HG02943 (cell line): ENCODE results near the gene C10orf143.
"Not testable (repeated sequence)": the region's sequence is repeated elsewhere in the genome, so short reads cannot be mapped to it uniquely, and the experiment has no call there.

Source experiments
- ATAC-seq: cut with Tn5 transposase; IDR thresholded peaks from one replicate; pipeline ENCODE4 v1.9.1; 2021; ENCODE audit warnings: mild to moderate bottlenecking, low read depth, moderate library complexity; ENCODE audit not compliant: unreplicated experiment

C10orf143 gene

DNA sequence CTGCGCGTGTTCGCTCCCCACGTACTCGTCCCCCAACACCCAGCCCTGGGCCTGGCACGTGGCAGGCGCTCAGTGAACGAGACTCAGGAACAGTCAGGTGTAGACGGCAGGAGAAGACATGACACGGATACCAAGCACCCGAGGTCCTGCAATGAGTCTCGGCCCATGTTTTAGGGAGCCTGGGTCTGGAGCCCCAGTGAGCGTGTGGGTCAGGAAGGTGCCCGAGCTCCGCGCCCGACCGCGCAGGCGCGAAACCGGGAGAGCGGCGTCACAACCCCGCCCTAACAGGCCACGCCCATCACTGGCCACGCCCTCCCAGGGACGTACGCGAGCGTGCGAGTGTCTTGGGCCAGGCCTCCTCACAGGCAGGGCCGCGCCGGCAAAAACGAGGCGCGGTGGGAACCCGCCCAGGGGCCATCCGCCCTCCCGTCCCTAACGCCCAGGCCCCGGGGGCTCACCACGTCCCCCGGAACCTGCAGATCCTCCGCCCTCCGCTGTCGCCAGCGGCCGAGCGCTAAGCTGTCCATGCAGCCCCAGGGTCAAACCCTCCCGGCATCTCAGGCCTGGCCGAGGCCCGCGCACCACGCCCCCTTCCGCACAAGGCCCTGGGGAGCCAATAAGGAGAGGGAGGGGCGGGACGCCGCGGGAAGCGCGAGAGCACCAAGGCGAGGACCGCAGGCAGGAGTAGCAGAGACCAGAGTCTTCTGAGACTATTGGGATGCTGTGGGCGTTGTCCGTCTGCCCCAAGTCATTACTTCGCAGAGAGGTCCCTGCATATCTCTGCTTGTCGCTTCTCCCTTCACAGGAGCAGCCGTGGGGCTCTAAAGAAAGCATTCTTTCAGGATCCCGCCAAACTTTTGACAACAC is at the start of gene C10orf143:
Gene C10orf143, minus strand, starts transcription at position 585 of the 867 bp plus-strand sequence. Its CDS starts 58 bp downstream, at position 527.
- peak; percentile 79 for ATAC-seq

DNA sequence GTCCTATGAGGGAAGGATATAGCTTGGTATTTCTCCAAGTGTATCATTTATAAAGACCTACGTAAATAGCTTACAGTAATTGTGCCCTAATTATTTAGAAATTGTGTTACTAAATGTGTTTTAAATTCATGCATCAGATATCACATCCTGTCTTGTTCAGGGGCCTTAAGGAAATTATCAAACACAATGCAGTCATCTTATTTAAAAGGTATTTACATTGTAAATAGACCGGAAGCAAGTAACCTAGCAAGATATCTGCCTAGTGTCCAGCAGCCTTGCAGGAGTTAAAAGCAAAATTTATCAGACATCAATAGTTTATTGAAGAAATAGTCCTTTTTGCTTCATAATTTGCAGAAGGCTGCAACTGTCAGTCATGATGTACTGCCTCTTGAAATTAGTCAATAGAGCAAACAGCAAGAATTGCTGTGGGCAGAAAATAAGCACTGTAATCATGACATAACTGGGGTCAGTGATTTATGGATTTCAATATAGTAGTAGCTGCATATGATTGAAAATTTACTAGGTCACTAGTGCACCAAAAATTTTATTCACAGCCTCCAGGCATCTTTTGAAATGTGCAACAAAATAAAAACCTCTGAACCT is 48.7 kb upstream of the C10orf143 start:
- ATAC-seq, result no peak

DNA sequence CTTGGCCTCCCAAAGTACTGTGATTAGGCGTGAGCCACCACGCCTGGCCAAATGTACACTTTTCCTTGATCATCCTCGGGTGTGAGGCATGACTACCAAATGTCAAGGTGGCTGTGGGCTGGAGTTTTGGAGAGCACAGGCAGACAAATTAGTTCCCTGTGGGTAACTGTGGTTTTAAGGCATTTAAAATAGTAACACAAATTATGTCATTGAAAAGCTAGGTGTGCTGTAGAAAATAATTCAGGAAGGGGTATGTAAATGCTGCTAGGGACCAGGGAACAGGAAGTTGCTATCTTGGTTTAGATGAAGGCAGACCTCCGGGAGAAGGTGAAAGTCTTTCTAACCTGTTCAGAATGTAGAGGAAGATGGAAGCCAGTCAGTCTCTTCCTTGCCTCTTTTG is 35.4 kb upstream of the C10orf143 start:
- ATAC-seq, result no peak

DNA sequence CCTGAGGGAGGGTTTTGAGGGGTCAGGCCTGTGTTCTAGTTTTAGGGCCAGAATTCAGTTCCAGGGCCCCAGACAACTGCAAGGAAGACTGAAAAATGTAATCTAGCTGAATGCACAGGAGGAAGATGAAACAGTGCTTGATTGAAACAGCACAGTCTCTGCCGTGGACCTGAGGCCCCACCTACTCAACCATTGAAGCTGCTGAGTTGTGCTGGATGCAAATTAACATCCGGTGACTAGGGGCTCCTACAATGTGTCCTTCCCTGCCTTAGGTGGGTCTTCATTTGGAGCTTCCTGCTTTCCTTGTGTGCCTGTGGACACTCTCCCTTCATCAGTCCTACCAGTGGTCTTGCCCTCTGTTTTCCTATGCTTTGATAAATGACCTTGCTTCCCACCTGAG is 31.2 kb upstream of the C10orf143 start:
- peak; percentile 92 for ATAC-seq

DNA sequence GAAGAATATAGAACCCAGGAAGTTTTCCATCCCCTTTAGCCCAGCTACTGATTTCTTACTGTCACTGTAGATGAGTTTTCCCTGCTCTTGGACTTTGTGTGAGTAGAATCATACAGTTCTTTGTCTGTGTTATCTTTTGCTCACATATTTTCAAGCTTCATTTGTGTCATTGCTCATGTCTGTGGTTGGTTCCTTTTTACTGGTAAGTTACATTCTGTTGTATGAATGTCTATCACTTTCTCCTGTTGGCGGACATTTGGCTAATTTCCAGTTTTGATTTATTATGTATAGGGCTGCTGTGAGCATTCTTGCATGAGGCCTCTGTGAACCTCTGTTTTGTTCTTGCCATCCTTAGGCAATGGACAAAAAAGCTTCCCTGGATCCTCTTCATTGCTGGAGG is 30.8 kb upstream of the C10orf143 start:
- no peak for ATAC-seq

DNA sequence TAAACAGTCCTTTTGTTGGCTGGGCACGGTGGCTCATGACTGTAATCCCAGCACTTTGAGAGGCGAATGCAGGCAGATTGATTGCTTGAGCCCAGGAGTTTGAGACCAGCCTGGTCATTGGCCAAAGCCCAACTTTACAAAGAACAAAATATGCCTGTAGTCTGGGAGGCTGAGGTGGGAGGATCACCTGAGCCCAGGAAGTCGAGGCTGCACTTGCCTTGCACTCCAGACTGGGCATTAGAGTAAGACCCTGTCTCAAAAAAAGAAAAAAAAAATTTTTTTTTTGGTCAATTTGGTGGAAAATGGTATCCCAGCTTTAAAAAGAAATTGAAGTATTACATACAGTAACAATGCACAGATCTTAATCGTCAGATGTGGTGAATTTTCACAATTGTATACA is 30.4 kb upstream of the C10orf143 start:
- no peak for ATAC-seq

DNA sequence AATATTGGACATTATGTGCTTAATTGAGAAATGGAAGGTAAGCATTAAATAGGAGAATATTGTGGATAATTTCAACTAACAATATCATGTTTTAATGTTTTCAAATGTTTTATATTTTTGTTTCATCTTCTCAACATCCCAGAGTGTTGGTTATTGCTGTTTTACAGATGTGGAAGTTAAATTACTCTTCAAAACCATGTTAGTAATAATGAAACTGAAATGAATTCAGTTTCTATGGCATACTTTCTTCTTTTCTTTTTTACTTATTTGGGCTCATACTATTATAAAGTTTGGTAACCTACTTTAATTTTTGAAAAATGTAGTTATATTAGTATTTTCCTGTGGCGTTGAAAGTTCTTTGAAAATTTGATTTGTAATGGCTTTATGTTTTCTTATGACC is 29.8 kb upstream of the C10orf143 start:
- ATAC-seq, result no peak

DNA sequence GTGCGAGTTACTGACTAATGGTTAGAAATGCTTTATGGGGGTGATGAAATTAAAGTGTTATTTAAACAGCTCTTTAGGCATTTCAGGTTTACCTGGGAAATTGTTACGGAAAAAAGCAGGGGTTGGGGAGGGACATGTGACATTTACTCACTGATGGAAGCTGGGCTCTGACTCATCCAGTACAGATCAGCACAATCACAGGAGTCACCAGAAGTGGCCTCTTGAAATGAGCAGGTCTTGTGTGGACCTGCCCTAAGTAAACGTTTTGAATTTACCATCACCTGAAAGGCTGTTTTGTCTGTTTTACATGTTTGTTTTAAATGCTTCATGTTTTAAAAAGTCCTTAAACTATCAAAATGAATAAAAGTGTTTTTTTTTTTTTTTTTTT is 27.8 kb upstream of the C10orf143 start:
- ATAC-seq, result no peak

DNA sequence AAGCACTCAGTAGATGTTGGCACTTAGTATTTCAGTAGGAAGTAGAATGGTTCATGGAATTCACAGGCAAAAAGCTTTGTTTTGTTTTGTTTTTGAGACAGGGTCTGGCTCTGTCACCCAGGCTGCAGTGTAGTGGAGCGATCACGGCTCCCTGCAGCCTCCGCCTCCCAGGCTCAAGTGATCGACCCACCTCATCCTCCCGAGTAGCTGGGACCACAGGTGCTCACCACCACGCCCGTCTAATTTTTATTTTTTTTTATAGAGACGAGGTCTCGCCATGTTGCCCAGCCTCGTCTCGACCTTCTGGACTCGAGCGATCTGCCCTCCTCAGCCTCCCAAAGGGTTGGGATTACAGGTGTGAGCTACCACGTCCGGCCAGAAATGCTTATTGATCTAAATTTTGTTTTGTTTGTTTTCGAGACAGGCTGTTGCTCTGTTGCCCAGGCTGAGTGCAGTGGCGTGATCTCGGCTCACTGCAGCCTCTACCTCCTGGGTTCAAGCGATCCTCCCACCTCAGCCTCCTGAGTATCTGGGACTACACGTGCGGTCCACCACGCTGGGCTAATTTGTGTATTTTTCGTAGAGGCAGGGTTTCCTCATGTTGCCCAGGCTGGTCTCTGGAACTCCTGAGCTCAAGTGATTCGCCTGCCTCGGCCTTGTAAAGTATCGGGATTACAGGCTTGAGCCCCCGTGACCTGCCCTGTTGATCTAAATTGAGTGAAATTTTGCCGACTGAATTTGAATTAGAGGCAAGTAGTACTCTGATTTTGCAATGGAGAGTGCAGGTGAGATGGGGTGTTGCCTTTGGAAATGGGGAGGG is 27.2 kb upstream of the C10orf143 start:
- ATAC-seq, result no peak

DNA sequence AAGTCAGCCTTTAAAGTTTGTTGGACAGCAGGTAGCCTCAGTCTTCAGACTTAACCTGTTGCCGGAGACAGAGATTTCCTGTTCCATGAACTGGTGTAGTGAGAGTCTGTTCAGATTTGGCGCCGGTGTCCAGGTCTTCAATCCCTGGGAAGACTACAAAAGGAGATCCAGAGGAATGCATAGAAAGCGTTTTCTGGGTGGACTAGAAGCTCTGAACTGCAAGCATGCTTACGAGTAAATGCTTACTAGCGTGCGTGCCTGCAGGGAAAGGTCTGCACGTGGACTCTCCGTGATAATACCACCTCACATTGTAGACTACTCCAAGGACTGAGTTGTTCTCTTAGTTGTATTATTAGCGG is 26.4 kb upstream of the C10orf143 start:
- no peak for ATAC-seq

DNA sequence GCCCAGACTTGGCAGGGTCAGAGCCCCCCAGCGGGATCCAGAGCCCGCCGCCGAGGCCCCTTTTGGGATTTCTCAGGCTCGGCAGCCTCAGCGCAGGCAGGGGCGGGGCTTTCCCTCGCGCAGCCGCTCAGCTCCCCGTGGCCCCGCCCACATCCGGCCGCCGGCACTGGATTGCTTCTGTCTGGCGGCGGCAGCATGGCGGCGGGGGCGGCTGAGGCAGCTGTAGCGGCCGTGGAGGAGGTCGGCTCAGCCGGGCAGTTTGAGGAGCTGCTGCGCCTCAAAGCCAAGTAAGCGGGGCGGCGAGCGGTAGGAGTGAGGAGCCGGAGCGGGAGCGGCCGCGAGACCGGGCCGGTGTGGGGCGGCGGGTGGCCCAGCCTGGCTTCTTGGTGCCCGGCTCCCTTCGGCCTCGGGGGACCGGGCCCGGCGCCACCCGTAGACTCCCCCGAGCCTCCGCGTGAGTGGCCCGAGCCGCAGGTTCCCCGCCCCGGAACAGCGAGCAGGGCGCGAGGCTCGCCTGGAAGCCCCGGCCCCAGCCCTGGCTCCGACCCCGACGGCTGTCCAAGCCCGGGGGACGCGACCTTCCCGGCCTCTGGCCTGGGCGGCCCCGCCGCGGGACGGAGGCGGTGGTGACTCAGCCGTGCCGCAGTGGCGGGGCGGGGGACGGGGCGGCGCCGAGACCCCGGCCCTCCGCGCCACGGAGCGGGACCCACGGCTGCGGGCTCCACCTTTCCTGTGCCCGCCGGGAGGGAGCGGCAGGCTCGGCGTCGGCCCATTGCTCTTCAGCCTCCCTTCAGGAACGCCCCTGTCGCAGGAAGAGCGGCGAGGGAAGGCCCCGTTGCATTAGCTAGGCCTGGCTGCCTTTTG is 25.8 kb upstream of the C10orf143 start, which contains the start of gene GLRX3:
Gene GLRX3, plus strand, starts transcription at position 166 of the 864 bp plus-strand sequence. Its CDS starts 30 bp downstream, at position 196.
- peak; percentile 87 for ATAC-seq

DNA sequence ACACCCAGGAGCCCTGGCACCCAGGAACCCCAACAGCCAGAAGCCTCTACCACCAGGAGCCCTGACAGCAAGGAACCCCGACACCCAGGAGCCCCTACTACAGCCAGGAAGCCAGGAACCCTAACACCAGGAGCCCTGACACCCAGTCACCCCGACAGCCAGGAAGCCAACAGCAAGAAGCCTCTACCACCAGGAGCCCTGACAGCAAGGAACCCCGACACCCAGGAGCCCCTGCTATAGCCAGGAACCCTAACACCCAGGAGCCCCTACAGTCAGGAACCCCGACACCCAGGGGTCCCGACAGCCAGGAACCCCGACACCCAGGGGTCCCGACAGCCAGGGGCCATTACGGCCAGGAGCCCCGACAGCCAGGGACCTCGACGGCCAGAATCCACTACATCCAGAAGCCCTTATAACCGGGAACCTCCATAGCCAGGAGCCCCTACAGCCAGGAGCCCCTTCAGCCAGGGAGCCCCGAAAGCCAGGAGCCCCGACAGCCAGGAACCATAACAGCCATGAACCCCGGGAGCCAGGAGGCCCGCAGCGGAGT is 25.1 kb upstream of the C10orf143 start:
- peak; percentile 16 for ATAC-seq

DNA sequence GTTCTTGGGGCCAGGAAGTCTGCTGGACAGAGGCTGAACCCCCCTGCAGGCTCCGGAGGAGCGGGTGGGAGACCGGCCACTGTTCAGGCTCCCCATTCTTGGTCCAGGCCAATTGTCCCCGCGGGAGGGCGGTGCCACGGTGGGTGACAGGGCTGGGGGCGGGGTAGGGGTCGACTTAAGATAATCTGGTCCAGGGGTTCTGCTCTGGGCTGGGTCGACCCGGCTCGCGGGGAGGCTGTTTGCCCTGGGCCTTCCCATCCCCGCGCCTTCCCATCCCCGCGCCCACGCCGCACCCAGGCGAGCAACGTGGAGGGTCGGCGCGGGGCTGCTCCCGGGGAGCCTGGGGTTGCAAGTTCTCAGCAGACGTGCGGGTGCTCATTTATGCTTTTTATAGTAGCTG is 18.3 kb upstream of the C10orf143 start:
- ATAC-seq, result no peak

DNA sequence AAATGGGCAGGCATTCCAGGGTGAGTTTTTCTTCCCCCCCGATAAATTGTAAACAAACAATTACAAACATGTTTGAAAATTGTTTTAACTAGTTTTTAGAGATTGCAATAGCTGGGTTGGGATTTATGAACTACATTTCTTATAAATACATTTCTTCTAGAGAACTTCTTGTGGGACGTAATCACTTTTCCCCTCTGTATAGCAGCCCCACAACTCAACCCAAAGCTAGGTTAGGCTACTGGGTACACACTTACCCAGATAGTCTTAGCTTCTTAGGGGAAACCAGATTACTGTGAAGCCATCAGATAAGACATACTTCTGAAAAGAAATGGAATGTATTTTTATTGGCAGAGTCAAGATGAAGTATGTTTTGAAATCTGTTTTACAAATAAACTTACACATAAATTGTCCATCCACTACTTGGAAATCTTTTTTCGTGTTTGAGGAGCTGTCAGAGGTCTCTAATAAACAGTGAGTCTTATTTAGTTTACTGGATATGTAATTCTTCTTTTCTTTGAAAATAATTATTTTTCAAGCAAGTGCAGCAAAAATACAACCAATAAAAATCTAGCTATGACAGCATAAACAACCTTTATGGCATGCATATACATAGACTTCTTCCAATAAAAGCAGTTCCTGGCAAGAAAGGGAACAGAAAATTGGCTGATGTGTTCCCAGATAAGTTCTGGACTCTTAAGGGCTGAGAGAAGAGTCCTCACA is 17.6 kb upstream of the C10orf143 start:
- ATAC-seq, result no peak

DNA sequence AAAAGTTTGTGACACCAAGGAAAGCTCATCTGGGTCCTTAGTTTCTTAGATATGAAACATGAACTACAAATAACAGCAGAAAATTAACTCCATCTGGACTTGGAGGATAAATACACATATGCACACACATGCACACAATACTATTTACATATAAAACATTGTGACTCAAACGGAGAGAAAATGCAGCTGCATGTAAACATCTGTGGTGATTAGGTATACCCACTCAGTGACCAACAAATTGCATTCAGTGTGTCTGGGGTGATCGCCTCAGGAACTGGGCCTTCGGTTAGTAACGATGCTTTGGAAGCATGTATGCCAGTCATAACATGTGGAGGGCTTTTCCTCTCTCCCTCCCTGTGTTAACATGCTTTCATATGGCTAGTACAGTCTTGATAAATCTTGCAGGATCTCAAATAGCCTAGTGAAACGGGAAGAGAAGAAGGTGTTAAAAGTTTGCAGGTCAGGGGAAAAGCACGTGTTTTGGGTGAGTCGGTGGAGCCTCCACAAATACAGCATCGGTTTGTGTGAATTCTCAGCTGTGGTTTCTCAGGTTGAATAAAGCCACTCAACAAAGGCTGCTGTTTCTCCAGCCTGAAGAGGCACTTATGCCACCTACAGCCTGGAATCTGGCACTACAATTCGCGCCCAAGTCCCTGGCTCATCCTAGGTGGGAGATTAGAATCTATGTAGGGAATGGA is 16.9 kb upstream of the C10orf143 start:
- ATAC-seq, result peak; percentile 91

DNA sequence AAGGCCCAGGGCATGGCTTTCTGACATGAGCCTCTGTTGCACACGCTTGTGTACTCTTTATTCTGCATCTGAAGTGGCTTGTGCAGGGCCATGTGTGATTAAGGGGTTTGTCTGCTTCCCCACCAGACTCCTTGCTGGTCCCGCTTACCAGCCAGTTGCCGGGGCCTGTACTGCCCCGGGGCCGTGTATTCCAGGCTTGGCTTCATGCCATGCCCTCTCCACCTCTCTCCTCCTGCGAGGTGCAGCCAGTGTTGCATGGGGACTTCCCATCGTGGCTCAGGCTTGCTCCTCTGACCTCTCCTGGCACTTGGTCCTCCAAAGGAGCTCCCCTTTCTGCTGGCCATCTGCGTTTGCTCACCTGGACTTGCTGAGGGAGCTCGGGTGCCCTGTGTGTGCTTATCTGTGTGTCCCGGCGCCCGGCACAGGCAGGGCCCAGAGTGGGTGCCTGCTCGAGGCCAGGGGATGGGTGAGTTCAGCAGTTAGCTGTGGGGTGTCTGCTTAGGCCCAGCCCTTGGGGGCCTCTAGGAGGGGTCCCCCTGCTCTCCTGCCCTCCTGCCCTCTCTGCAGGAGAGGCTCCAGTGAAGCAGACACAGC is 11.0 kb upstream of the C10orf143 start:
- ATAC-seq, result no peak

DNA sequence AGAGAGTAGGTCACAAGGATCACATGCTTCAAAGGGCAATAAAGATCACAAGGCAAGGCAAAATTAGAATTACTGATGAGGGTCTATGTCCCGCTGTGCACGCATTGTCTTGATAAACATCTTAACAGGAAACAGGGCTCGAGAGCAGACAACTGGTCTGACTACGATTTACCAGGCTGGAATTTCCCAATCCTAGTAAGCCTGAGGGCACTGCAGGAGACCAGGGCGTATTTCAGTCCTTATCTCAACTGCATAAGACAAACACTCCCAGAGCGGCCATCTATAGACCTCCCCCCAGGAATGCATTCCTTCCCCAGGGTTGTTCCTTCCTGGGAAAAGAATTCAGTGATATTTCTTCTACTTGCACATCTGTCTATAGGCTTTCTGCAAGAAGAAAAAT is 6.9 kb upstream of the C10orf143 start:
- not testable (repeated sequence) for ATAC-seq

DNA sequence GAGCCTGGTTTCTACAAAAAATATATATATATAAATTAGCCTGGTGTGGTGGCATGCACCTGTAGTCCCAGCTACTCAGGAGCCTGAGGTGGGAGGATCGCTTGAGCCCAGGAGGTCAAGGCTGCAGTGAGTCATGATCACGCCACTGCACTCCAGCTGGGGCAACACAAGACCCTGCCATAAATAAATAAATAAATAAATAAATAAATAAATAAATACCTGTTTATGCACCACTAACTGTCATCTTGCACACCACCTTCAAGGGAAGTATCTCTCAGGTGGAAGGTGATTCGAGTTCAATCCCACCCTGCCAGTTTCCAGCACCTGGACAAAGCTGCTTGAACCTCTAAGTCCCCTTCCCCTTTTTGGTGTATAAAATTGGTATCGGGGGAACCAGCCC is 6.3 kb upstream of the C10orf143 start:
- ATAC-seq, result not testable (repeated sequence)
